GM21526 (cell line): Measurements from ENCODE around the gene SLC49A3.
"Not testable (repeated sequence)": the region's sequence is repeated elsewhere in the genome, so short reads cannot be mapped to it uniquely, and the experiment has no call there.

Experiments used
- ATAC-seq: cut with Tn5 transposase; IDR thresholded peaks from one replicate; pipeline ENCODE4 v1.9.1; 2021; ENCODE audit warnings: moderate library complexity; ENCODE audit not compliant: unreplicated experiment, low FRiP score

SLC49A3 gene

DNA sequence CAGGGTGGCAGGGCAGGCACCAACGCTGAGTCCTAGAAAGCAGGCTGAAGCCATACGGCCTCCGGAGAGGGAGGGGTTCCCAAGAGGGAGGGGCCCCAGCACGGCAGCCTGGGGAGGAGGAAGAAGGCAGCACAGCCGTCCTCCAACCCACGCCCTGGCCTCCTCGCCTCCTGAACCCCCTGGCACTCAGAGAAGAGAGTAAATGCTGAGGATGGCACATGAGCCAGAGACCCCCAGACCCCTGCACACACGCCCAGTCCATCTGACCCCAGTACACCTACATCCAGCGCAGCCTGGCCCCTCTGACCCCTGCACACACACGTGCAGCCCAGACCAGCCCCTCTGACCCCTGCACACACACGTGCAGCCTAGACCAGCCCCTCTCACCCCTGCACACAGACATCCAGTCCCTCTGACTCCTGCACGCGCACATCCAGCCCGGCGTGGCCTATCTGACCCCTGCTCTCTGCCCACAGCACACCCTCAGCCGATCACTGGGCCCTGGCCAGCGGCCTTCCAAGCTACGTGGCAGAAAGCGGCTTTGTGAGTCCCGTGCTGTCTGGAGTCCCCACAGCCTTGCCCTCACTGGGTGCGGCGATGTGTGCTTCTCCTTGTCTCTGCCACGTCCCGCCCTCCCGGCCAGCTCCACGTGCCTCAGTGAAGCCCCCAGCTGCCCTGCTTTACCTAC lies 33.3 kb downstream of the SLC49A3 start:
- no peak for ATAC-seq

DNA sequence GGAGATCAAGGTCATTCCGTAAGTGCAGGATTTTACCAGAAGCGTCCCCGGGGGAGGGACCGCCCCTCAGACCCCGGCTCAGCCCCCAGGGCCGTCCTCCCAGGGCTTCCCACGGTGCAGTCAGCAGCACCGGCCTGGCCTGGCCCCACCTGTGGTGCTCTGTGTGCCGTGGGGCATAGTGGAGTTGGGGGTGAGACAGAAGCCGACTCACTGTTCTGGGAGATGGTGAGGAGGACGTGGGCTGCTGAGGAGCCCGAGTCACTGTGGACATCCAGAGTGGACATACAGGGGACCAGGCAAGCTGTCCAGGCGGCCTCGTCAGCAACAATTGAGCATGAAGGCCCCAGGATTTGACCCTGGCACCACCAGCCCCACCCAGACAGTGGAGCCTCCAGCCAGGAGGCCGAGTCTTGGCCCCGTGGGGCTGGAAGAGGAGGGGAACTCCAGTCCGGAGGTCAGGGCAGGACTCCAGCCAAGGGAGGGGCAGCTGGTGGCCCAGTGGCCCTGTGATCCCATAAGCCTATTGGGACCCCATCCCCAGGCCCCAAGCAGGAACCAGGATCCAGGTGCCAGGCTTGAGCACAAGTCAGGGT lies 34.0 kb downstream of the SLC49A3 start:
- ATAC-seq: no peak

- no peak for ATAC-seq
These were observed 34.5 kb downstream of the SLC49A3 start for GRCh38 chr4:654503-654845.

DNA sequence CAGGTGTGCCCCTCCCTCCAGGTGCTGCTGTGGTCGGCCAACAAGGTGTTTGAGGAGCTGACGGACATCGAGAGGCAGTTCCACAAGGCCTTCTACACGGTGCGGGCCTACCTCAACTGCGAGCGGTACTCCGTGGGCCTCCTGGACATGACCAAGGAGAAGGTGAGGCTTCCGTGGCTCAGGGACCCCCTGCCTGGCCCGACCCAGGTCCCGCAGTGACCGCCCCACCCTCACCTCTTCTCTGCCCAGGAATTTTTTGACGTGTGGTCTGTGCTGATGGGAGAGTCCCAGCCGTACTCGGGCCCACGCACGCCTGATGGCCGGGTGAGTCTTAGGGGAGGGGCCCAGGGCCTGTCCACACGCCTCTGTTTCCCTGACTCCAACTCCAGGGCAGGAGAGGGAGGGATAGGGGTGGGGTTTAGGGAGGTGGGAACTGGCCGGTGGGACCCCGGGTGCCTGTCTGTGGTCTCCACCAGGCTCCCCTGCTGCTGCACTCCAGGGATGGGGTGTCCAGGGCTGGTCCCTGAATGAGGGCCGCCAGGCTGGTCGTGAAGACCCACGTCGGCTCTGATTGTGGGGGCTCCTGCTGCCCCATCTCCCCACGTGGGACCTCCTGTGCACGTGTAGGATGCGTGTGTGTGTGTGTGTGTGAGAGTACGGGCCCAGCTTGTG lies 35.0 kb downstream of the SLC49A3 start:
- no peak for ATAC-seq

DNA sequence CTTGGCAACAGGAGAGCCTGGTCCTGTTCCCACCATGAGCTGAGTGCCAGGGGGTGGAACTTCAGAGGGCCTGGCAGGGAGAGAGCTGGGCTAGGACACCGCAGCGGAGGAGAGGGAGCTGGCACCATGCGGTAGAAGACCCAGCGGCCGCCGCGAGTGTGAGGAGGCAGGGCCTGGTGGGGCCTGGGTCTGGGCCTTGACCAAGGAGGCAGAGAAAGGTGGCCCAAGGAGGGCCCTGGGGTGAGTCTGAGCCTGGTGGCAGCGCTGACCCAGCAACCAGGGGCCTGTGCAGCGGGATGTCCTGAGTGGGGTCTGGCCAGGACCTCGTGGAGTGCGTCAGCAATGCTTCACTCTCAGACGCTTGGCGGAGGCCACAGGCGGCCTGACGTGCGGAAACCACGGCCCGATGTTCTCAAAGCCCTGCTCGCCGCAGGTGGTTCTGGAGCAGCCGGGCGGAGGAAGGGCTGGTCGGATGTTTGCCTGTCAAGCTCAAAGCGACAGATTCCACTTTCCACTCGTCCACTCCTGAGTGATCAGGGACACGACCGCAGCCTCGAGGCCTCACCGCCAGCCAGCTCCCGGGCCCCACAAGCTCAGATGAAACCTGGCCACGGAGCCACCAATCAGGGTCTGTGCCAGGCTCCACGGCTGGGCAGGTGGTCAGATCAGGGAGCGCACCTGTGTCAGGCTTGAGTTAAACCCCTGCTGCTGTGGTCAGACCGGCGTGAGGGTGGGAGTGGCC lies 35.7 kb downstream of the SLC49A3 start:
- ATAC-seq: no peak

DNA sequence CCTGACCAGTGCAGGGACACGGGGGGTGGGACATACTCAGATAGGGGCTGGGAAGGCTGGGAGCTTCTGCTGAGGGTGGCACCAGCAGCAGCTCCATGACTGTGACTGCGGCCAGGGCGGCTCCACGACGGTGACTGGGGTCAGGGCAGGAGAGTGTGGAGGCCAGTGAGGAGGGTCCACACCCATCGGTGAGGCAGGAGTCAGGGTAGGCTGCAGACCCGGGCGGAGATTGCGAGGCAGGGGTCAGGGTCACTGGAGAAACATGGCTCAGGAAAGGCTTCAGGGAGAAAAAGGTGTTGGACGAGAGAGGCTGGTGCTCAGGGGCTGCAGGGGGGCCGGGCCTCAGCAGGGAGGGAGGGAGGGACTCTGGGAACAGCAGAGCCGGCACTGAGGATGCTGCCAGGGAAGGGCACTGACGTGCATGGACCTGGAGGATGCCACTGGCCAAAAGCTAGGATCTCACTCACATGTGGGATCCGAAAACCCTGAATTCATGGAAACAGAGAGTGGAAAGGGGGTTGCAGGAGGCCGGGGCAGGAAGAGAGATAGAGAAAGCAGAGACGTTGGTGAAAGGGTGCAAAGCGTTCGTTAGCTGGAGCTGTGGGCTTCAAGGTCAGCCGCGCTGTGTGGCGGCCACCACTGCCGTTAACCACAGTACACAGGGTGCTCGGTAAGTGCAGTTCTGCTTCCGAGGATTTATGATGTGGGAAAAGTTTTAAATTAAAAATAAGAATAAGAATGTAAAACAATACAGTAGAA lies 36.9 kb downstream of the SLC49A3 start:
- no peak for ATAC-seq

GRCh38 chr4:650951-651883 lies 37.7 kb downstream of the SLC49A3 start:
- ATAC-seq: no peak

GRCh38 chr4:650461-650860 lies 38.5 kb downstream of the SLC49A3 start:
- ATAC-seq: no peak

- no peak for ATAC-seq
These were observed 39.1 kb downstream of the SLC49A3 start for GRCh38 chr4:649751-650310.

DNA sequence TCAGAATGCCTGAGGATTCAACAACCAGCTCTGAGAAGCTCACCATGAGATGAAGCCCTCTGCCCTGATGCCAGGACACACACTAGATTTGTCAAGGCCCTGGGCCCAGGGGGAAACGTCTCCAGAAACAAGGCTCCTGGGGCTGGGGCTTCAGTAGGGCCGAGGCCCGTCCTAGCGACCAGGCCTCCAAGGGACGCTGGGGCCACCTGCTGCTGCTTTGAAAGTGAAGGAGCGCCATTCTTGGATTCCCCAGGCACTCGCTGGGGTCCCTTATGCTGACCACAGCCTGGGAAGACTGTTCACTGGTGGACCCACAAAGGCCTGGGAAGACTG lies 39.7 kb downstream of the SLC49A3 start:
- no peak for ATAC-seq

GRCh38 chr4:648579-649292 lies 40.2 kb downstream of the SLC49A3 start:
- no peak for ATAC-seq

- no peak for ATAC-seq
These were observed 41.5 kb downstream of the SLC49A3 start for GRCh38 chr4:647481-647880.

DNA sequence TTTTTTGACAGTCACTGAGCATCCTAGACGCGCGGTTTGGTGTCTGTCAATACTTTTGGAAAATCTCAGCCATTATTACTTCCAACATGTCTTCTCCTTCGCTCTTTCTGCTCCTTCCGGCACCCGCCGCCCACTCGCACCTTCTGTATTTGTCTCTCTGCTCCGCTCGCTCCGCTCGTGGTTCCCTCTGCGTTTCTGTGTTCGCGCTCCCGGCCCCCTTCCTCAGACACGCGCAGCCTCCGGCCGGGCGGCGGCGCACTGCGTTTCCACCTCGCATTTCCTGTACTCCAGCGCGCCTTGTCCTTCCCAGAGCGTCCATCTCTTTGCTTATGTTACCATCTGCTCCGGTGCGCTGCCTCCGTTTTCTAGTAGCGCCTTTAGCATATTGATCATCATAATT lies 42.5 kb downstream of the SLC49A3 start:
- ATAC-seq: no peak

- not testable (repeated sequence) for ATAC-seq
These were observed 46.6 kb downstream of the SLC49A3 start for GRCh38 chr4:642366-642765.

DNA sequence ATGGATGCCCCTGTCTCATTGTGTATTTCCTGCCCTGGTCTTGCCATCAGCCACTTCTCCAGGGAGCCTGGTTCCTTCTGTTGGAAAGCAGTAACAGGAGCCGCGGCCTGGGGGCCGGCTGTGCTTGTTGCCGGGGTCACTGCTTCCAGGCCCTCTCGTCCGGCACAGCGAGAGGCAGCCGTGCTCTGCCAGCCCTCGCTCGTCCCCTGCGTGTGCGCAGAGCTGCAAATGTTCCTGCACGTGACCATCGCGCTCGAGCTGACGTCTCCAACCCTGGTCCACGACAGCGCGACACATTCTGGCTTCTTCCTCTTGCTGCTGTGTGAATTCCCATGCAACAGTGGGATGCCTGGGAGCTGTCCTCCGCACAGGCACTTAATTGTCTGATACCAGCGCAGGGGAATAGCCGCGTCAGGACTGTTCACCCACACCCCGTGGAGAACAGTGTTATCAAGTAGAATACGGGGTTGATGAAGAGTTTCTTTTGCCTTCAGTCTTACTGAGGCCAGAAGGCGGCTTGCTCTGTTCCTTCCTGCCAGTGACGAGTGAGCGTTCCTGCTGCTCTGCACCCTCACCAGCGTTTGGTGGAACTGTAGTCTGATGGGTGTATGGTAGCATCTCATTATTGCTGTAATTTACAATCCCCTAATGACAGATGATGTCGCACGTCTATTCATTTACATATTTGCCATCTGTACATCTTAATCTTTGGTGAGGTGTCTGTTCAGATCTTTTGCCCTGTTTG lies 51.2 kb downstream of the SLC49A3 start:
- no peak for ATAC-seq

DNA sequence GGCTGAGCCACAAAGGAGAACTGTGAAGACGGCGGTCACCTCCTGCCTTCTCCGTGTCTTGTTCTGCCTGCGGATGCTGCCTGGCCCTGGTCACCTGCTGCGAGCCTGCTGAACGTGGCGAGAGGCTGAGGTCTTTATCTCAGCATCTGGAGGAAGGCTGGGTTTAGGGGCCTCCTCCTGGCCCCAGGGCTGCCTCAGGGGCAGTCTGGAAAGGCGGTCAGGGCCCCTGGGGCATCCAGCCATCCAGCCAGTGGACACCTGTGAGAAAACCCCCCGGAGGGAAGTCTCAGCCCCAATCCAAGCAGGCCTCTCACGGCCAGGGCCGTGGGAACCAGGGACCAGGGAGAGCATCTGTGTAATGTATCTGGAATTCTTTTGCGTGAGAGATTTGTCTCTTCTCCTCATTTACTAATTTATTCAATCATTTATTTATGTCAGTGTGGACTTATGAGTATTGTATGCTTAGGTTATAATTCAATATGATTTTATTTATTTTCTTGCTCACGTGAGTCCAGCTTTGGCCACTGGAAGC lies 52.3 kb downstream of the SLC49A3 start:
- no peak for ATAC-seq

DNA sequence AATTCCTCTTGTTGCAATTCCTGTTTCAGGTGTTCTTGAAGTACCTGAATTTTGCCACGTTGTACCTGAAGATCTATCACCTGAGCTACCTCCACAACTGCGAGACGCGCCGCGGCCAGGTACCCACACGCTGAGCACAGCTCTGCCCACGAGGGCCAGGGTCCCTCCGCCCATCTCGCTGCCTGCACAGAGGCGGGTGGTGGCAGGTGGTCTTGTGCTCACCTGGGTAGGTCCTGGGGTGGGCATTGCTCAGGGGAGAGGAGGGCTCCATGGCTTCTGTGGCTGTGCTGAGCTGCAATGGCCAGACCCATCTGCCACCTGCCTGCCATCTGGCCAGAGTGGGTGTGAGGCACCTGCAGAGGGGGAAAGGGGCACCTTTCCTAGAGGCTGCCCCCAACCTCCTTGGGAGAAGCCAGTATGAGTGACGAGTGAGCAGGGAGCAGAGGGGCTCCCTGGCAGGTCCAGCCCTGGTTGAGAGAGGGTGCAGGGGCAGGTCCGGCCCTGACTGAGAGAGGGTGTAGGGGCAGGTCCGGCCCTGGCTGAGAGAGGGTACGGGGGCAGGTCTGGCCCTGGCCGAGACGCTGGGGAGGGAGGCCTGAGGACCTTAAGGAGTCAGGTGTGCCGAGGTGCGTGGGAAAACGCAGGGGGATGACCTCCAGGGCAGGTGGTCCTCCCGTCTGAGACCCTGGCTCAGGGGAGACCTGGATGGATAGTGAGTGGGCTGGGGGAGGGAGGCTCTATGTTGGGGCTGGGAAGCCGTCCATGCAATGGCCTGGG lies 52.9 kb downstream of the SLC49A3 start:
- no peak for ATAC-seq
